Stimulated activated CD4-positive, alpha-beta T cell treated with anti-CD3 and anti-CD28 coated beads, TNF-alpha, amount 100 ng/mL, for 24 hours (primary cell): ENCODE data around the gene SBK3.
"Not testable (repeated sequence)": the region's sequence is repeated elsewhere in the genome, so short reads cannot be mapped to it uniquely, and the experiment has no call there.

Experiments
- DNase-seq, 3 experiments: peaks; one replicate each; pipeline ENCODE4 v3.0.0-alpha.2; 2020; ENCODE audit warnings: low read depth in 3 of 3

The SBK3 gene

DNA sequence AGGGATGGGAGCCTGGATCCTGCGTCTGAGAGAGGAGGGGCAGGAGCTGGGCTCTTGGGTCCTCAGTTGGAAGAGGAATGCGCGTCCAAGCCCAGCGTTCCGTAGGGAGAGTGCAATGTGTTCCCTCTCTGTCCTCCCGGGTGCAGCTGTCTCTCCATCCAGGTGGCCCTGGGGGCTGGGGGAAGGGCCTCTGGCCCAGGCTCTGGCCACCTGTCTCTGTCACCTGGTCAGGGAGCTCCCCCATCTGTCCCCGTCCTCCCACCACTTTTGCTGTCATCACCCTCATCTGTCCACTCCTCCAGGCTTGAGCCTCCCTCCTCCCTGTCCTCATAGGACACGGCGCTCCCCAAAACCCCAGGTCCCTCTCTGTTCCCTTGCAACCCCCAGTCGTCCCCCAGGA, 4.7 kb downstream of the SBK3 start:
- DNase-seq, result no peak

DNA sequence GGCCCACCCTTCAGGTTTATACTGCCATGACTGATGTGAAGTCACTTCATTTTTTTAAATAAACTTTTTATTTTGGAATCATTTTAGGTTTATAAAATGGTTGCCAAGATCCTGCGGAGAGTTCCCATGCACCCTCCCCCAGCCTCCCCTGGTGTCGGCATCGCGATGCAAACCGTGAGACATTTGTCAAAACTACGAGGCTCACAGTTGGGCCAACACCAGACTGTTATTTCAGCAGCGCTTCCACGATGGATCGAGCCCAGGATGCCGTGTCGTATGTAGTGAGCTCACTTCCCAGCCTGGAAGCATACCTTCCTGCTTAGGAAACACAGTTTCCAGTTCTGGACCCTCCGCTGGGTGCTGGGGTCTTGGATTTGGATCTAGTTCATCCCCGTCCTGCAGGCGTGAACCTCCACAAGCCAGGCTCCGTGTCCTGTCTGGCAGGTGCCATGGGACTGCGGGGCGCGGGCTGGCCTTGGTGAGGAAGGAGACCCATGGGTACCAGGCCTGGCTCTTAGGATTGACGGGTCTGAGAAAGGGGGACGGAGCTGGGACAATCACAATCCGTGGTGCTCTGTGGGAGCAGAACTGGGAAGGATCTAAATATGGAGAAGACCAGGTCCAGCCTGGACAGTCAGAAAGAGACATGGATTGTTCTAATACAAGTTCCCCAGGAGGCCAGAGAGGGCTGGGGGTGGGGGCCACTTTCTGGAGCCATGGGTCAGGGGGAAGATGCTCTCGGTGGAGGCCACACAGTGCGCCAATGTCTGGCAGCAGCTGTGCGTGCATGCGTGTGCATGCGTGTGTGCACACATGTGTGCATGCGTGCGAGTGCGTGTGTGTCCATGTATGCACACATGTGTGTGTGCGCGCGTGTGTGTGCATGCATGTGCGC, 6.0 kb downstream of the SBK3 start:
- no peak for DNase-seq

DNA sequence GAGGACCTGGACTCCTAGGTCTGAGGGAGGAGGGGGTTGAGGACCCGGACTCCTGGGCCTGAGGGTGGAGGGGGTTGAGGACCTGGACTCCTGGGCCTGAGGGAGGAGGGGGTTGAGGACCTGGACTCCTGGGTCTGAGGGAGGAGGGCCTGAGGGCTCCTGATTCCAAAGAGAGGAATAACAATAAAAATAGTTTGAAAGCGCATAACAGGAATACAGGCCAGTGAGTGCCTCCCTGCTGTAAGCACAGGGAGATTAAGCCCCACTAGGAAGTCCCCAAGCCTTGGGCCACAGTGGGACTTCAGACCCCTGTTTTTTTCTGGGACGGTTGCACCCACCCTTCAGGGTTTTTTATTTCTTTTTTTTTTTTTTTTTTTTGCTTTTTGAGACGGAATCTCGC, 7.2 kb downstream of the SBK3 start:
- DNase-seq, result no peak

DNA sequence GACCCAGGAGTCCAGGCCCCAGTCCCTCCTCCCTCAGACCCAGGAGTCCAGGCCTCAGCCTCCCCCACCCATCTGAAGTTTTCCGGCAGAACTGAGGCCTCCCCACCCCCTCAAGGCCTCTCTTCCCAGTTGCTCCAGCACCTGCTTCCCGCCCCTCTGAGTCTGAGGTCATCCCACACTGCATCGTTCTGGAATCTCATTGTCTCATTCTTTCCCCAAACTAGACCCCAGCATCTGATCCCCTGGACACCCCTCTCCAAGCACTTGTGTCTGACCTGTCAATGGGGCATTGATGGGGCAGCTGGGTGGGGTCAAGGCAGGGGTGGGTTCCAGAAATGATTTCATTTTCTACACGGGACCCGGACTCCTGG, 7.6 kb downstream of the SBK3 start:
- DNase-seq, result no peak

DNA sequence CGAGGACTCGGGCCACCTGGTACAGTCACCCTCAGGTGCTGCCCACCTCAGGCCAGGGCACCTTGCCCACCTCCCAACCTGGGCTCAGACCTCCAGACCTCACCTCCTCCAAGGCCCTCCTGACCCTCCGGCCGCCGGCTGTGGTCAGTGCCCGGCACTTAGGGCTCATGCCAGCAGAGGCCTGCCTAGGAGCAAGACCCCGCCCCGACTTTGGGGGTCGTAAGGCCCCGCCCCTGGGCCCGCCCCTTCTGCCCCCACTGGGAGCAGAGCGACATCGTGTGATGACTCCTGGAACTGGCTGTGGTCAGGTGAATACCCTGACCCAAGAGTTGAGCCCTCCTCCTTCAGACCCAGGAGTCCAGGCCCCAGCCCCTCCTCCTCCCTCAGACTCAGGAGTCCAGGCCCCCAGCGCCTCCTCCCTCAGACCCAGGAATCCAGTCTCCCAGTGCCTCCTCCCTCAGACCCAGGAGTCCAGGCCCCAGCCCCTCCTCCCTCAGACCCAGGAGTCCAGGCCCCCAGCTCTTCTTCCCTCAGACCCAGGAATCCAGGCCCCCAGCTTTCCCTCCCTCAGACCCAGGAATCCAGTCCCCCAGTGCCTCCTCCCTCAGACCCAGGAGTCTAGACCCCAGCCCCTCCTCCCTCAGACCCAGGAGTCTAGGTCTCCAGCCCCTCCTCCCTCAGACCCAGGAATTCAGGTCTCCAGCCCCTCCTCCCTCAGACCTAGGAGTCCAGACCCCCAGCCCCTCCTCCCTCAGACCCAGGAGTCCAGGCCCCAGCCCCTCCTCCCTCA, 8.2 kb downstream of the SBK3 start, which contains the start of gene SBK2:
TSS of gene SBK2 (minus strand) at position 183 of the 790 bp plus-strand sequence. CDS start 839 bp downstream, outside the sequence.
- no peak for DNase-seq

DNA sequence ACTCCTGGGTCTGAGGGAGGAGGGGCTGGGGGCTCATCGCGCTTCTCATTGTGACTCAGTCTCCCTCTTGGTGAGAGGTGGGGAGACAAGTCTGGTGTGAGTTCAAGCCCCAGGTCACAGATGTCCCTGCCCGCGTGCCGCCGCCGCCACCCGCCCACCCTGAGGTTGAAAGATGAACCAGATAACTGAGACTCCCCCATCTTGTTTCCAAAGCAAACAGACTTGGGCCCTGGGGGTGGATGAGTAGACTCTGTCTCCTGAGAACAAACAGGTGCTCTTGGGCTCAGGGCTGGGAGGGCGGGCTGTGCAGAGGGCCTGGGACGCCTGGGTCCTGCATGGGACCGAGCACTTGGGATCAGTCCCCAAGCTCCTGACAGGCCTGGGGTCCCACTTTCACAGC, 9.0 kb downstream of the SBK3 start:
- no peak for DNase-seq

DNA sequence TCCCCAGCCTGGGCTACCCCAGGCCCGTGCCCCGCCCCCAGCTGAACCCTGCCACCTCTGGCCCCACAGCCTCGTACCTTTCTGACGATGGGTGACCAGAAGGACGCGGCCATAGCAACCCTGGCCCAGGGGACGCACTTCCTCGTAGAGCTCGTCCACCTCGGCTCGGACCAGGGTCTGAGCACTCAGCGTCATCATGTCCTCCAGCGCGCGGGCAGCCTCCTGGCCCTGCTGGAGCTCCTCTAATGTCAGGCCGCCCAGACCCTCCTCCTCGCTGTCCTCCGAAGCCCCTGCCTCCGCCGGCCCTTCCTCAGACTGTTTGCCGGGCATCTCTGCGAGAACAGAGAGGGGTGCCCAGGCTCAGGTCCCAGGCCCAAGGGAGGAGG, 9.4 kb downstream of the SBK3 start:
- DNase-seq, result no peak

DNA sequence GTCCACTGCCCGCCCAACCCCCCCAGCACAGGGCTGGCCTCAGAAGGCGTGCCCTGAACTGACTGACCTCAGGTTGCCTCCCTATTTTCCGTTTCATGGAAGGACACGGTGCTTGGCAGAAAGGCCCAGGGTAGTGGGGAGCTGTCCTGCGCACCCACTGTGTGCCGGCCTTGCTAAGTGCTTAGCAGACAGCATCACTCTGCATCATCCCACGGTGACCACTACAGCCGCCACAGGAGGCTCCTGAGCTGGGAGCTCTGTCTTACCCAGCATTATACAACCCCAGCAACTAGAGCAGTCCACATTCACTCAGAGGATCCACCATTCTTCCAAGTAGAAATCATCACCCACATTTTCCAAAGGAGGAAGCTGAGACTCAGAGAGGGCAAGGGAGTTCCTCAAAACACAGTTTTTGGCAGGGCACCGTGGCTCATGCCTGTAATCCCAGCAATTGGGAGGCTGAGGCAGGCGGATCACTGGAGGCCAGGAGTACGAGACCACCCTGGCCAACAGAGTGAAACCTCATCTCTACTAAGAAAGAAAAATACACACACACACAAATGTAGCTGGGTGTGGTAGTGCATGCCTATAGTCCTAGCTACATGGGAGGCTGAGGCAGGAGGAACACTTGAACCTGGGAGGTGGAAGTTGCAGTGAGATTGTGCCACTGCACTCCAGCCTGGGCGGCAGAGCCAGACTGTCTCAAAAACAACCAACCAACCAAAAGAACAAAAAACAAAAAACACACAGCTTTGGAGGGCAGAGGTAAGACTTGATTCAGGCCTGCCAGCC, 10.0 kb downstream of the SBK3 start:
- no peak for DNase-seq

DNA sequence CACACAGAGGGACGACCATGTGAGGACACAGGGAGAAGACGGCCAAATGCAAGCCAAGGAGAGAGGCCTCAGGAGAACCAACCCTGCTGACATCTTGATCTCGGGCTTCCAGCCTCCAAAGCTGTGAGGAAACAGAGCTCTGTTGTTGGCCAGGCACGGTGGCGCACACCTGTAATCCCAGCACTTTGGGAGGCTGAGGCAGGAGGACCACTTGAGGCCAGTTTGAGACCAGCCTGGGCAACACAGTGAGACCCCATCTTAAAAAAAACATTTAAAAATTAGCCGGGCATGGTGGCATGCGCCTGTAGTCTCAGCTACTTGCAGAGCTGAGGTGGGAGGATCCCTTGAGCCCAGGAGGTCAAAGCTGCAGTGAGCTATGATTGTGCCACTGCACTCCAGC, 11.1 kb downstream of the SBK3 start:
- not testable (repeated sequence) for DNase-seq

DNA sequence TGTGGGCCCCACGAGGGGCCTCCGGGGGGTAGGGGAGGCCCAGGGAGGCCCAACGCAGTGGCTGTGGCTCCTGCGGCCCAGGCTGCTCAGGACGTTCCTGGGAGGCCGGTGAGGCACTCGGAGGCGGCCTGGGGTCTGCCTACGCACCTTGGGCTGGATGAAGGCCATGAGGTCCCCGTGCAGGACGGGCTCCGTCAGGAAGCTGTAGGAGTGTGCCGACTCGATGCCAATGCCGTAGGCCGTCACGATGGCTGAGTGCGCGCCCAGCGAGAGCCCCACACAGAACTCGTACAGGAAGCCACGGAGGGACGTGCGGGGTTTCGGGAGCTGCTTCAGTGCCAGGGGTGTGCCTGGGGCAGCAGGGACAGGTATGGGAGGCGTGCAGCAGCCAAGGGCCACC, 14.3 kb downstream of the SBK3 start:
- no peak for DNase-seq

DNA sequence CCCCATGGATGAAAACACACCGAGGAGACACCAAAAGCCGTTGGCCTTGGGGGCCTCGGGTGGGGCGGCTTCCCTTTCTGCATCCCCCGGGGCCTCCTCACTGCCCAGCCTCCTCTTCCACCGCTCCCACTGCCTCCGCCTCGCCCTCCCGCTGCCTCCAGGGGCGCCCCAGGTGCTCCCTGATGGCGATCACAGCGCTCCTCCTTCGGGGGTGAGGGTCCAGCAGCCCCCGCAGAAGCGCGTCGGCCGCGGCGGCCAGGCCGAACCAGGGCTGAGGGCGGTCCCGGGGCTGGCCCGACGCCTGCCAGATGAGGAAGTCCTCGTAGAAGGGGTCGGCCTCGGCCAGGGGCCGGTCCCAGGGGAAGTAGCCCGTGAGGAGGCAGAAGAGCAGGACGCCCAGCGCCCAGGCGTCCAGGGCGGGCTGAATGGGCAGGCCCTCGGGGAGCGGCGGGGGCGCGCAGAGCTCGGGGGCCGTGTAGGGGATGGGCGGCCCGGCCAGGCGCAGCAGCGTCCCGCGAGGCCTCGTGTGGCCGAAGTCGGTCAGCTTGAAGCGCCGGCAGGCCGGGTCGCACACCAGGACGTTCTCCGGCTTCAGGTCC, 15.6 kb downstream of the SBK3 start:
- DNase-seq, result no peak

DNA sequence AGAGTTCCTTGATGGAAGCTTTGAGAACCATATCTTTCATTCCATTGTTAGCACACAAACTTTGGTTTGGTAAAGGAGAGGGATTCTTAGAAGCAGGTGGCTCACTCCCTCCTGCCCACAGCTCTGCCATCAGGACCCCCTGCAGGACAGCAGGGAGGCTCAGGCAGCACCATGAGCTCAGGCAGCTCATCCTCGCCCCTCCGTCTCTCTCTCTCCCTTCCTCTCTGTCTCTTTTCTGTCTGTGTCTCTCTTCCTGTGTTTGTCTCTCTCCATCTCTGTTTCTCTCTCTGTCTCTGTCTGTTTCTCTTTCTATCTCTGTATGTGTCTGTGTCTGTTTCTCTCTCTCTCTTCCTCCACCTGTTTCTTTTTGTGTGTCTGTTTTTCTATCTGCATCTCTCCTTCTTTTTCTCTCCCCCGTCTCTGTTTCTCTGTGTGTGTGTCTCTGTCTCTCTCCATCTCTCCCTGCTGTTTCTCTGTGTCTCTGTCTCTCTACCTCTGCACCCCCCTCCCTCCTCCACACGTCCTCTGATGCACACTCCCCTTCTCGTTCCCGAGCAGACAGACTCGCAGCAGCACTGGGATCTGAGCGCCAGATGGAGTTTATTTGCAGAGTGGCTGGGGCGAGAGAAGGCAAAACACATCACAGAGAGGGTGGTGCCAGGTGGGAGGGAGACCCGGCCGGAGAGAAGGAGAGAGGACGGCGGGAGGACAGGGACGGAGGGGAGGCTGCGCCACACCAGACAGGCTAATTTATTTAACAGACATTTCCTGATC, 17.1 kb downstream of the SBK3 start:
- no peak for DNase-seq

DNA sequence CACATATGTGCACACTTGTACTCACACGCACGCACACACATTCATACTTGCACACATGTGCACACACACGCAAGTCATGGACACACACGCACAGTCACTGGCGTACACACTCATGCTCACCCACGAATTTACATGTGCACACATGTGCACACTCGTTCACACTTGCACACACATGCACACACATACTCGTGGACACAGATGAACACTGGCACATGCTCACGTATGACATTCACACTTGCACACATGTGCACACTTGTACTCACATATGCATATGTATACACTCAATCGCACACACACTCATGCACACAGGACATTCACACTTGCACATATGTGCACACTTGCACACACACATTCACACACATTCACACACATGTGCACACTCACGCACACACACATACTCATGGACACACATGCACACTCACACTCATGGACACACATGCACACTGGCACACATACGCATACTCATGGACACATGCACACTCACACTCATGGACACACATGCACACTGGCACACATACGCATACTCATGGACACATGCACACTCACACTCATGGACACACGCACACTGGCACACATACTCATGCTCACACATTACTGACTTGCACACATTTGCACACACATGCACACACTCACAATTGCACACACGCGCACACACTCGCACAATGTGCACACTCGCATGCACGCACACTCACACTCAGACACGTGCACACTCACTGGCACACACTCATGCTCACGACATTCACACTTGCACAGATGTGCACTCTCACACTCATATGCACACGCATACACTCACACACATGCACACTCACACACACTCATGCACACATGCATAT, 17.9 kb downstream of the SBK3 start:
- no peak for DNase-seq

DNA sequence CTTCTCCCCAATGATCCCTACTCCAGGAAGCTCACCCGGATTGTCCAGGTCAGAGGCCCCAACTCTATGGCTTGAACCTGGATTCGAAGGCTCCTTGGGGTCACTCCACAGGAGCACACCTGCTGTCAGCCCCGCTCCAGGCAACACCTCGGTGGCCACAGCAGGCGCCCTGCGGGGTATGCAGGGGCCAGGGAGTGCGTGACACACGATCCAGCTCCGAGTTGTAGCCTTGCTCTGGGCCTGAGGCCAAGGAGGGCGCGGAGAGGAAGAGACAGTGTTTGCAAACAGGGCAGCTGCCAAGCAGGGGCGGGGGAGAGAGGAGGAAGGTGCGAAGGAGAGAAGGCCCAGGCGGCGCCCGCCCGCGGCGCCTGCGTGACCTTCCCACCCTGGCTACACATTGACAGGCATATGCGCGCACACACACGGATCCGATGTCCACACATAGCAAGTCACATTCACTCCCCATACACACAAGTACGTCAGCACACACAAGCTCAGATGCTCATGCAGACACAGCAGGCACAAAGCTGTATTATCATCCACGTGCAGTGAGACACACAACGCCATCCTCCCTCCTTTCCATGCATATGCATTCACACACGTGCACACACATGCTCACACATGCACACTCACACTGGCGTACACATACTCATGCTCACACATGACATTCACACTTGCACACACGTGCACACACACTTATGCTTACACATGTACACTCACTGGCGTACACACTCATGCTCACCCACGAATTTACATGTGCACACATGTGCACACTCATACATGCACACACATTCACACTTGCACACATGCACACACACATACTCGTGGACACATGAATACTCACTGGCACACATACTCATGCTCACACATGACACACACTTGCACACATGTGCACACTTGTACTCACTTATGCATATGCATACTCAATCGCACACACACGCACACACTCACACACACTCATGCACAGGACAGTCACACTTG, 18.8 kb downstream of the SBK3 start:
- no peak for DNase-seq

DNA sequence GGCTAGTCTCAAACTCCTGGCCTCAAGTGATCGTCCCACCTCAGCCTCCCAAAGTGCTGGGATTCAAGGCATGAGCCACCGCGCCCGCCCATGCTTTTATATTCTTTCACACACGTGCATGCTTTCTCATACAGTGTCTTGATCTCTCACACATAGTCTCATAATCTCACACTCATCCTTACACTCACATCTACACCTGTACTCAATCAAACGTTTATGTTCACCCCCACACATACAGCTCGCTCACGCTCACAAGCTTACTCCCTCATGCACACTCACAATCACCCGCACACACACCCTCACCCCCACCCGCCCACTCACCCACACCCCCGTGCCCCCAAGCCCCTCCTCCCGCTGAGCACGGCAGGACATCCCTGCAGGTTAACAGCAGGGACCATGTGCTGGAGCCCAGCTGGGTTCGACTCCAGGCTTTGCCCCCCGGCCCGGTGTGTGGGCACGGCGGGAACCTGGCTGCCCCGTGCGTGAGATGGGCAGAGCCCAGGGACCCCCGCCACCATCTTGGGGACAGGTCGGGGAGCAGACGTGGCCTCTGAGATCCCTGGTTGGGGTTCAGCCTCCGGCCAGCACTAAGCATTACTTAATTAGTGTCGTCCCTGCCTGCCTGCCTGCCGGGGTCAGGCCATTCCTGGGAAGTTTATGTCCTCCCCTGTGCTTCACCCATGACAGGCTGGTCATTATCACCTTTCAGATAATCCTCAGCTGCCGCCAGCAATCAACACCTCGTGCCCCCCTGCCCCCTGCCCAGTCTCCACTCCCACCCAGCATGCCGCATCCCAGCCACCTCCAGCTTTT, 19.8 kb downstream of the SBK3 start:
- no peak for DNase-seq

DNA sequence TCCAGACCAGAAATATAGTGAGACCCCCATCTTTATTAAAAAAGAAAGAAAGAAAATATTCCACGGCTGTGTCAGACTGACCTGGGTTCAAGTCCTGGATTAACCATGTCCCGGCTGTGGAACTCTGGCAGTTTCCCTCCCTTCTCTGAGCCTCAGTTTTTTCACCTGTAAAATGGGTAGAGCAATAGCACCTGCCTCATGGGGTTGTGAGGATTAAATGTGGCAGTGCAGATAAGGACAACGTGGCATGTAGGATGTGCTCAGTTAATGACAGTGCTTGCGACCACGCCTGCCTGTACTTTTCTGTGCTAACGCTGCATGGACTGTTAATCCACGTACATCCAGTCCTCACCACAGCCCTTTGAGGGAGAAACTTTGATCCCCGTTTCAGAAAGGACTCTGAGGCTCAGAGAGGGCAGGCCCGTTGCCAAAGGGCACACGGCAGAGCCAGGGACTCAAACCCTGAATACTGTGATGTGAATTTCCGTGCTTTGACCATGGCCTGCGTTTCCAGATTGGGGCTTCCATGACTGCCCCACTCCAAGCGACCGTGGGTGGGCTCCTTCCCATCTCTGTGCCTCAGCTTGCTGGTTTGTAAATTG, 24.6 kb downstream of the SBK3 start:
- no peak for DNase-seq

DNA sequence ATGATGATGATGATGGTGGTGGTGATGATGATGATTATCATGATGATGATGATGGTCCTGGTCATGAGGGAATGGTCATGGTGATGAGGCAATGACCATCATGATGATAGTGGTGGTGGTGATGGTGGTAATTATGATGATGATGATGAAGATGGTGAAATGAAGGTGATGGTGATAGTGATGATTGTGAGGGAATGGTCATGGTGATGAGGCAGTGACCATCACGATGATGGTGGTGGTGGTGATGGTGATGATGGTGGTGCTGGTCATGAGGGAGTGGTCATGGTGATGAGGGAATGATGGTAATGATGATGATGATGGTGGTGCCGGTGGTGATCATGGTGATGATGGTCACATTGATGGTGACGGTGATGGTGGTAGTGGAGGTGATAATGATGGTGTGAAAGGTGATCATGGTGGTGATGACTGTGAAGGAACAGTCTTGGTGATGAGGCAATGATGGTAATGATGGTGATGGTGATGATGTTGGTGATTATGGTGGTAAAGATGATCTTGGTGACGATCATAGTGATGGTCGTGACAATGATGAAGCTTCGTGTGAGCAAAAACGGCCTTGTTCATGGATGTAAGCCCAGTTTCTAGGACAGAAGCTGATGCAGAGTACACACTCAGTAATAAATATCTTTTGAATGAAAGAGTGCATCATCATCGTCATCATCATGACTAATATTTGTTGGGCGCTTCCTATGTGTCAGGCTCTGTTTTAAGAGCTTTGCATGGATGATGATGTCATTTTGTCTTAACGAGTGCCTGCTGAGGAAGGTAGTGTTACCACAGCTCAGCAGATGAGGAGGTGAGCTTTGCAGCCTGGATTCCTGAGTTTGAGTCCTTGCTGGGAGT, 25.7 kb downstream of the SBK3 start:
- no peak for DNase-seq
